H1 (cell line): Measurements from ENCODE around the gene VSIG10L2. TPM values are rescaled to one million over a fixed set of nuclear protein-coding genes. Genes with fewer than 3 reads are reported as not detected.

Experiments used
- CTCF ChIA-PET: fragments of 300-600 bp; sonication (Branson Sonifier 250); formaldehyde crosslinking; loops from one replicate; lab custom pipeline; 2021; ENCODE audit not compliant: partially characterized antibody; lab: Charles Lee
- POLR2A ChIA-PET: fragments of 300-600 bp; sonication (Branson Sonifier 250); formaldehyde crosslinking; loops from one replicate; lab custom pipeline; 2021; ENCODE audit warnings: inconsistent platforms; ENCODE audit not compliant: partially characterized antibody; lab: Charles Lee
- DNase-seq, 2 experiments: peaks; one replicate each; pipeline versions ENCODE4 v3.0.0 to v3.0.0-alpha.2; 2010 to 2022; ENCODE audit warnings: low spot score in 2 of 2, low read depth in 1 of 2, mixed read lengths in 1 of 2
- FAIRE-seq: peaks from 2 replicates; lab custom pipeline; 2011; peaks lifted over from hg19 to GRCh38; lab: Jason Lieb, UNC
- H2AFZ ChIP-seq: 2 replicates; pipeline ENCODE4 v1.8.1; 2012; ENCODE audit warnings: low read length, inconsistent platforms
- H2AK5ac ChIP-seq: 2 replicates; pipeline ENCODE4 v1.6.1; 2013; ENCODE audit warnings: low read depth, low read length
- H2BK120ac ChIP-seq: replicated peaks from 2 replicates; pipeline ENCODE3; 2013; ENCODE audit warnings: low read depth, low read length, inconsistent platforms
- H2BK12ac ChIP-seq: 2 replicates; pipeline ENCODE4 v1.6.1; 2013; ENCODE audit warnings: low read depth, low read length
- H2BK15ac ChIP-seq: 2 replicates; pipeline ENCODE4 v1.6.1; 2013; ENCODE audit warnings: low read length
- H2BK20ac ChIP-seq: 2 replicates; pipeline ENCODE4 v1.6.1; 2013; ENCODE audit warnings: low read length
- H2BK5ac ChIP-seq: 2 replicates; pipeline ENCODE4 v1.6.1; 2013; ENCODE audit warnings: low read depth, low read length
- H3K14ac ChIP-seq: 2 replicates; pipeline ENCODE4 v1.6.1; 2013; ENCODE audit warnings: inconsistent platforms; ENCODE audit not compliant: insufficient read length
- H3K18ac ChIP-seq: 2 replicates; pipeline ENCODE4 v1.6.1; 2013; ENCODE audit warnings: low read length; ENCODE audit errors: extremely low read depth
- H3K23ac ChIP-seq: 2 replicates; pipeline ENCODE4 v1.6.1; 2013; ENCODE audit warnings: inconsistent platforms; ENCODE audit not compliant: insufficient read length
- H3K23me2 ChIP-seq: 2 replicates; pipeline ENCODE4 v1.6.1; 2013; ENCODE audit warnings: low read depth, low read length
- H3K27ac ChIP-seq: 2 replicates; pipeline ENCODE4 v1.6.1; 2011; ENCODE audit warnings: low read depth, low read length, inconsistent platforms
- H3K27me3 ChIP-seq, 4 experiments: replicated peaks in 1 of 4; 1 replicate in 1 of 4; 2 replicates in 3 of 4; pipeline versions ENCODE4 v1.6.1 to v1.8.1; 2011 to 2013; ENCODE audit warnings: low read length in 3 of 4, mild to moderate bottlenecking in 3 of 4, inconsistent platforms in 2 of 4, mixed read lengths in 2 of 4, moderate library complexity in 1 of 4; ENCODE audit not compliant: control insufficient read depth in 3 of 4, insufficient read depth in 3 of 4; ENCODE audit errors: extremely low read depth in 1 of 4
- H3K36me3 ChIP-seq, 4 experiments: 2 replicates each; pipeline versions ENCODE4 v1.6.1 to v1.8.1; 2011 to 2013; ENCODE audit warnings: mild to moderate bottlenecking in 4 of 4, low read length in 3 of 4, moderate library complexity in 2 of 4, control low read depth in 1 of 4, inconsistent platforms in 1 of 4; ENCODE audit not compliant: insufficient read depth in 4 of 4, control insufficient read depth in 2 of 4
- H3K4ac ChIP-seq: replicated peaks from 2 replicates; pipeline ENCODE3; 2013; ENCODE audit warnings: low read length, low read depth, mixed read lengths, inconsistent platforms; ENCODE audit not compliant: insufficient read length
- H3K4me1 ChIP-seq, 4 experiments: replicated peaks in 1 of 4; 1 replicate in 1 of 4; 2 replicates in 3 of 4; pipeline versions ENCODE4 v1.6.1 to v1.8.1; 2011 to 2013; ENCODE audit warnings: low read length in 3 of 4, inconsistent platforms in 2 of 4, mixed read lengths in 1 of 4; ENCODE audit not compliant: insufficient read depth in 4 of 4, control insufficient read depth in 3 of 4
- H3K4me2 ChIP-seq, 2 experiments: 2 replicates each; pipeline versions ENCODE4 v1.6.1 to v1.8.1; 2011 to 2013; ENCODE audit warnings: low read depth in 2 of 2, low read length in 2 of 2, control low read depth in 1 of 2, inconsistent platforms in 1 of 2, mild to moderate bottlenecking in 1 of 2; ENCODE audit not compliant: insufficient read depth in 1 of 2
- H3K4me3 ChIP-seq, 4 experiments: fragments of 200-600, 300-600 bp in 1 of 4; sonication (generic), shearing (Covaris generic), sonication (Bioruptor Twin) in 1 of 4; 2 replicates each; pipeline versions ENCODE4 v1.5.1 to v1.8.1; 2011 to 2016; ENCODE audit warnings: low read length in 4 of 4, low read depth in 3 of 4, control low read depth in 2 of 4, inconsistent platforms in 2 of 4, mild to moderate bottlenecking in 2 of 4, mixed read lengths in 1 of 4, moderate library complexity in 1 of 4; ENCODE audit not compliant: insufficient read depth in 2 of 4; ENCODE audit errors: extremely low read depth in 1 of 4
- H3K56ac ChIP-seq: replicated peaks from 2 replicates; pipeline ENCODE3; 2013; ENCODE audit warnings: low read depth, mild to moderate bottlenecking, mixed read lengths, low read length, inconsistent platforms; ENCODE audit not compliant: insufficient read length
- H3K79me1 ChIP-seq: 2 replicates; pipeline ENCODE4 v1.6.1; 2013; ENCODE audit warnings: low read depth, low read length, control low read depth
- H3K79me2 ChIP-seq, 2 experiments: 2 replicates each; pipeline versions ENCODE4 v1.6.1 to v1.8.1; 2012 to 2013; ENCODE audit warnings: low read length in 2 of 2, mild to moderate bottlenecking in 2 of 2, inconsistent platforms in 1 of 2; ENCODE audit not compliant: insufficient read depth in 2 of 2, control insufficient read depth in 1 of 2
- H3K9ac ChIP-seq, 4 experiments: replicated peaks in 1 of 4; 1 replicate in 1 of 4; 2 replicates in 3 of 4; pipeline versions ENCODE4 v1.6.1 to v1.8.1; 2011 to 2013; ENCODE audit warnings: low read depth in 3 of 4, low read length in 3 of 4, control low read depth in 2 of 4, mild to moderate bottlenecking in 2 of 4, moderate library complexity in 2 of 4, inconsistent platforms in 1 of 4; ENCODE audit errors: extremely low read depth in 1 of 4
- H3K9me3 ChIP-seq, 2 experiments: 2 replicates each; pipeline versions ENCODE4 v1.6.1 to v1.8.1; 2012 to 2013; ENCODE audit warnings: mild to moderate bottlenecking in 2 of 2, moderate library complexity in 2 of 2, control low read depth in 1 of 2, inconsistent platforms in 1 of 2, low read depth in 1 of 2, low read length in 1 of 2, mixed read lengths in 1 of 2; ENCODE audit not compliant: insufficient read depth in 2 of 2
- H4K20me1 ChIP-seq, 2 experiments: replicated peaks in 1 of 2; 2 replicates each; pipeline versions ENCODE3 to v1.8.1; 2011 to 2013; ENCODE audit warnings: inconsistent platforms in 2 of 2, low read length in 2 of 2, mild to moderate bottlenecking in 1 of 2; ENCODE audit not compliant: insufficient read depth in 2 of 2, control insufficient read depth in 1 of 2
- H4K5ac ChIP-seq: 2 replicates; pipeline ENCODE4 v1.6.1; 2013; ENCODE audit warnings: low read length, low read depth, mixed read lengths, inconsistent platforms; ENCODE audit not compliant: insufficient read length
- H4K8ac ChIP-seq: 2 replicates; pipeline ENCODE4 v1.8.0; 2013; ENCODE audit warnings: mild to moderate bottlenecking, moderate library complexity, low read length, inconsistent platforms; ENCODE audit not compliant: insufficient read depth; ENCODE audit errors: extremely low read depth
- H4K91ac ChIP-seq: replicated peaks from 2 replicates; pipeline ENCODE3; 2013; ENCODE audit warnings: low read length, mixed read lengths, inconsistent platforms; ENCODE audit not compliant: insufficient read length
- JUND ChIP-seq: IDR thresholded peaks from 2 replicates; pipeline ENCODE4 v1.6.1; 2011; ENCODE audit warnings: mild to moderate bottlenecking, improper control_type of control experiment, low read length
- WGBS, 2 experiments: shearing (Covaris generic) in 1 of 2; methylation state at CpG; one replicate each; pipeline versions ENCODE4 v1.1.6 to v1.1.7; 2013 to 2015; ENCODE audit warnings: low lambda C conversion rate in 2 of 2, mixed read lengths in 2 of 2, inconsistent platforms in 1 of 2, low coverage in 1 of 2, missing lambda C conversion rate in 1 of 2; ENCODE audit not compliant: insufficient replicate concordance in 2 of 2, insufficient coverage in 1 of 2, insufficient read length in 1 of 2; ENCODE audit errors: extremely low coverage in 1 of 2, missing lambda C conversion rate in 1 of 2; 5-methylcytosine and 5-hydroxymethylcytosine counted together
- polyA plus RNA-seq, 7 experiments: library from polyadenylated mRNA; depleted of rRNA in 3 of 7; stranded (reverse) in 5 of 7; unstranded in 2 of 7; fragments of >200 nt in 5 of 7; fragments of 200-250 nt in 2 of 7; gene quantifications; 1 replicate in 5 of 7; 2 replicates in 1 of 7; 4 replicates in 1 of 7; pipeline versions ENCODE4 v1.2.1 to v1.2.3, GENCODE V29; 2011 to 2013; ENCODE audit warnings: missing spikeins in 2 of 7, mixed read lengths in 2 of 7
- total RNA-seq: library from RNA; stranded (reverse); fragmentation: NEBNext Ultra II Directional; extraction: Animal tissue kit (Norgen Biotek cat#: 25700); gene quantifications from 2 replicates; pipeline ENCODE4 v1.2.1, GENCODE V29; 2021
- TF ChIP-seq, protein P1 (sequence below): IDR thresholded peaks from 2 replicates; pipeline ENCODE4 v1.6.1; 2011; ENCODE audit warnings: low read depth, mild to moderate bottlenecking, low read length; ENCODE audit not compliant: insufficient read depth

Gene VSIG10L2
- total and polyA plus RNA-seq, 2 of the 8 experiments (the other 6 are each of a cell fraction or from before 2014, with no cell fraction given): not detected

DNA sequence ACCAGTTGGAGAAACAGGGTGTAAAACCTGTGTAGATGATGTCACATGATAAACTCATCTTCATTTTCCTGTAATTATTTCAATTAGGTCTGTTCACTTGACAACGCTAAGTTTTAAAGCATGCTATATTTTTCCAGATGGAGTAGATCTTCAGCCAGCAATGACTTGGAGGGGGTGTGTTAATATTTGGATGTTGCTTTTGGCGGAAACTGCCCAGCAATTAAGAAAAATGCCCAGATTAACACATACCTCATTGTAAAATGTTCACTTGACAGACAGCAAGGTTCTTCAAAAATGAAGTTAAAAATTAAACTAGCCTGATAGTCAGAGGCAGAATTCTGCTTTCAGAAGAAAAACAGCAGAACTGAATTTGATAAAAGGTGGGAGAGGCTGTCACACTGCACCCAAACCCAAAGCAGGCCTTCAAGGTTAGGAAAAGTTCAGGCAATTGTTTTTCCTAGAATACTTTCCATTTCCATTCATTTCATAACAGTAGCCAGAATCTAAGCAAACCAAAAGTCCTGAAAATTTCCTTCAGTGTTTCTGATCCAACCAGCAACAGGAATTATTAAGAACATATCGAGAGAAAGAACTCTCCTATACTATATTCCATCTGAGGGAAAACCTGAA, 33.0 kb downstream of the VSIG10L2 start:
- no peak overlapping the region for H4K91ac ChIP-seq
- no peak overlapping the region for H2BK15ac ChIP-seq
- no peak overlapping the region for H3K9ac ChIP-seq
- no peak overlapping the region for H4K8ac ChIP-seq
- no peak overlapping the region for H2BK20ac ChIP-seq
- DNase-seq (no peak), FAIRE-seq (no peak)
- no peak overlapping the region for H3K4me2 ChIP-seq
- no peak overlapping the region for H3K27ac ChIP-seq
- no peaks in the 10 kb centered on the region for H3K79me1 ChIP-seq
- WGBS, 2 experiments: 87% methylated on average over 3 of the region's 3 CpGs; no CpG with 5 or more reads in 1 of the 2 experiments
- H2AK5ac ChIP-seq: no peak overlapping the region
- H4K20me1 ChIP-seq: no peaks in the 10 kb centered on the region
- H3K56ac ChIP-seq: no peak overlapping the region
- H3K14ac ChIP-seq: no peak overlapping the region
- no peak overlapping the region for H3K23ac ChIP-seq
- H4K5ac ChIP-seq: no peak overlapping the region
- no peaks in the 10 kb centered on the region for H3K23me2 ChIP-seq
- H2BK120ac ChIP-seq: no peak overlapping the region
- no peak overlapping the region for H3K4ac ChIP-seq
- H2BK12ac ChIP-seq: no peak overlapping the region
- H2AFZ ChIP-seq: no peak overlapping the region
- peaks cover 0 to 17% (median 5%) of the 10 kb centered on the region in 4 experiments; a peak in 5 of 8 replicates for H3K36me3 ChIP-seq
- ChIA-PET POLR2A (no interaction called here), CTCF (no interaction called here)
- no peaks in the 10 kb centered on the region for H3K27me3 ChIP-seq
- TF ChIP-seq JUND: no peak
- TF ChIP-seq, protein P1, sequence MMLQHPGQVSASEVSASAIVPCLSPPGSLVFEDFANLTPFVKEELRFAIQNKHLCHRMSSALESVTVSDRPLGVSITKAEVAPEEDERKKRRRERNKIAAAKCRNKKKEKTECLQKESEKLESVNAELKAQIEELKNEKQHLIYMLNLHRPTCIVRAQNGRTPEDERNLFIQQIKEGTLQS: no peak
- peaks cover 0 to 3% (median 0%) of the 10 kb centered on the region in 4 experiments; a peak in 2 of 7 replicates for H3K4me1 ChIP-seq
- no peak overlapping the region for H3K18ac ChIP-seq
- H3K9me3 ChIP-seq: no peaks in the 10 kb centered on the region
- no peak overlapping the region for H3K4me3 ChIP-seq
- H3K79me2 ChIP-seq: no peaks in the 10 kb centered on the region
- no peak overlapping the region for H2BK5ac ChIP-seq
